ENCODE data around the gene LRFN3.

- TF ChIP-seq EZH2 (IDR thresholded peaks at IDR 0.05; ENCODE audit: low read length, missing control alignments) (no peak), CTCF (conservative IDR thresholded peaks at IDR 0.05 in 1 of 2, IDR thresholded peaks at IDR 0.05 in 1 of 2; ENCODE audit: low read depth in 1 of 2, low read length in 2 of 2) (no peak)
Observed at GRCh38 chr19:35940078-35940775, 4.1 kb downstream of the LRFN3 start.

All from fibroblast of lung (primary cell).